Activated gamma-delta T cell treated with Interleukin-2 at 50 U/mL for 16 hours (primary cell): Measurements from ENCODE around the gene ADGRE2.
"Not testable (repeated sequence)": the region's sequence is repeated elsewhere in the genome, so short reads cannot be mapped to it uniquely, and the experiment has no call there.

Source experiments
- DNase-seq: peaks from one replicate; pipeline ENCODE4 v3.0.0-alpha.2; 2020

ADGRE2 gene

DNA sequence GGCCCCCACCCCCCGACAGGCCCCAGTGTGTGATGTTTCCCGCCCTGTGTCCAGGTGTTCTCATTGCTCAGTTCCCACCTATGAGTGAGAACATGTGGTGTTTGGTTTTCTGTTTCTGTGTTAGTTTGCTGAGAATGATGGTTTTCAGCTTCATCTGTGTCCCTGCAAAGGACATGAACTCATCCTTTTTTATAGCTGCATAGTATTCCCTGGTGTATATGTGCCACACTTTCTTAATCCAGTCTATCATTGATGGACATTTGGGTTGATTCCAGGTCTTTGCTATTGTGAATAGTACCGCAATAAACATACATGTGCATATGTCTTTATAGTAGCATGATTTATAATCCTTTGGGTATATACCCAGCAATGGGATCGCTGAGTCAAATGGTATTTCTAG is 715 bp downstream of the ADGRE2 start:
- not testable (repeated sequence) for DNase-seq

DNA sequence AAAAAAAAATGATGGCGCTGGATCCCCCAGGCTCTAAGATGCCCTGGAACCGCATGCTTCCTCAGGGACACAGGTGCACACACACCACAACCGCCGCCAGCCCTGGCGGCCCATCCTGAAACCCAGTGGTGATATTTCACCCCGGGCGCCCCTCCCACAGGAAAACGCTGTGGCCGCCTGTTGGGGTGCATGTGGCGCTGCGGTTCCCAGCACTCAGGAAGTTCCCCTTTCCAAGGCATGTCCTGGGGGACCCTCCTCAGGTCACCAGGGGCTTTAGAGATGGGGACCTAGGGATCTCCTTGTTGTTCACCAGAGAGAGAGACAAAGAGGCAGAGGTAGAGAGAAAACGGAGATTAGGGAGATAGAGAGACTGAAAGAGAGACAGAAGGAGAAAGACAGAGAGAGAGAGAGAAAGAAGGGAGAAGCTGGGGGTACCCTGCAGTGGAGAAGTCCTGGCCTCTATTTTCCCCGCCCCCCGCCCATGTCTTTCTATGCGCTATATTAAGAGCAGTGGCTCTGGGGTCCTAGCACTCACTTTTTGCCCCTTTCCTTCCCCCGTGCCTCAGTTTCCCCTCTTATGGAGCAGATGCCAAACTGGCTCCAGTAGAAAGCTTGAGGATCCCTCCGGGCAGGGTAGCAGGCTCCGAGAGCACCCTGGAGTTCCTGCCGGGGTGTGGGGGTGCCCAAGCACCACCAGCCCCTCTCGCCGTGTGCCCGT is 2.3 kb downstream of the ADGRE2 start:
- DNase-seq = no peak

DNA sequence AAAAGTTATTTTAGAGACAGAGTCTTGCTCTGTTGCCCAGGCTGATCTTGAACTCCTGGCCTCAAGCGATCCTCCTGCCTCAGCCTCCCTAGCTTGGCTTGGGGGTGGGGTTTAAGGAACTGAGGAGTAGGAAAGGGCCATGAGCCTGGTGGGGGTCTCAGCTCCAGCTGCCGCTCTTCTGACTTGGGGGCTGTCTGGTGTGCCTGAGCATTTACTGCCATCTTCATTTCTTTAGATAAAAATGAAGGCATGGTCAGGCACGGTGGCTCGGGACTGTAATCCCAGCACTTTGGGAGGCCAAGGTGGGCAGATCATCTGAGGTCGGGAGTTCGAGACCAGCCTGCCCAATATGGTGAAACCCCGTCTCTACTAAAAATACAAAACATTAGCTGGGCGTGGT is 3.0 kb downstream of the ADGRE2 start:
- not testable (repeated sequence) for DNase-seq

DNA sequence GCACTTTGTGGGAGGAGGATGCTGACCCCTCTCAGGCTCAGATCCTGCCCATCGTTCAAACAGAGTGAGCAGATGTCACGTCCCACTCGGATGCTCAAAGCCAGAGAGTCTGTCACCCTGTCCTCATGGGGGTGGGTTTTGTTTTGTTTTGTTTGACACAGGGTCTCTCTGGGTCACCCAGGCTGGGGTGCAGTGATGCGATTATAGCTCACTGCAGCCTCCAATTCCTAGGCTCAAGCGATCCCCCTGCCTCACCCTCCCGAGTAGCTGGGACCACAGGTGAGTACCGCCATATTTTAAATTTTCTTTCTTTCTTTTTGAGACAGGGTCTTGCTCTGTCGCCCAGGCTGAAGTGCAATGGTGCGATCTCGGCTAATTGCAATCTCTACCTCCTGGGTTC is 4.0 kb downstream of the ADGRE2 start:
- no peak for DNase-seq

DNA sequence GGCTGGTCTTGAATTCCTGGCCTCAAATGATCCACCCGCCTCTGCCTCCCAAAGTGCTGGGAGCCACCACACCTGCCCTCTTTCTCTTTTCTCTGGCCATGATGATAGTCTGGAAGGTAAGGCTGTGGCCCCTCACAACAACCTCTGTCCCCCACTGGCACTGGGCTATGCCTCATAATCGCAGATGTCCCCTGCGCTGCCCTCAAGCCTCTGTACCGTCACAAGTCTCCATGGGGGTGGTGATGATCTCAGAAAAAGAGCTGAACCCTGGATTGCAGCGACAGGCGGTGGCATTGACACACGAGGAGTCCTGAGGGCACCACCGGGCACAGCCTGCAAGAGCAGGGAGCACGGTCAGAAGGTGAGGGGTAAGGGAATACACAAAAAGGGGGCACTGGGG is 4.6 kb downstream of the ADGRE2 start:
- DNase-seq = not testable (repeated sequence)

DNA sequence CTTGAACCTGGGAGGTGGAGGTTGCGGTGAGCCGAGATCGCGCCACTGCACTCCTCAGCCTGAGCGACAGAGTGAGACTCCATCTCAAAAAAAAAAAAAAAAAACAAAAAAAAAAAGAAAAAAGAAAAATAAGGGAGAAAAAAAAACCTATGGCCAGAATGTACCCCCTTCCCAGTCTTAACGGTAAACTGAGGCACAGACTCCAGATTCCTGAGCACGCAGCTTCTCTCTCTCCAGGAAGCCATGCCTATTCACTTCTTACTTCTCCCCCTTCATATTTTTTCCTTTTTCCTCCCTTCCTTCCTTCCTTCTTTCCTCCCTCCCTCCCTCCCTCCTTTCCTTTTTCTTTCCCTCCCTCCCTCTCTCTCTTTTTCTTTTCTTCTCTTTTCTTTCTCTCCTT is 5.4 kb downstream of the ADGRE2 start:
- no peak for DNase-seq

DNA sequence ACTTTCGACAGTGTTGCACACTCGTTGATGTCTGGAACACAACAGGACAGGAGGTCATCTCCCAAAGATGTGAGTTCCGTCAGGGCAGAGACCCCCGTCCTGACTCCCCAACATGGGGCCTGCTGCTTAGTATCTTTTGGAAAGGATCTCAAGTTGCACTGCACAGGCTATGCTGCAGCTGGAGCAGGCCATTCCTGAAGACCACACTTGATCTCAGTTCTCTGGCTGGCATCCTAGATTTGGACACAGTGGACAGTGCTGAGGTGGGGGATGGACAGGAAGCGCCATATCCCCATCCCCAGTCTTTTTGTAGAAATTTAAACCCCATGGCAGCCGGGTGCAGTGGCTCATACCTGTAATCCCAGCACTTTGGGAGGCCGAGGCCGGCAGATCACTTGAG is 5.9 kb downstream of the ADGRE2 start:
- no peak for DNase-seq

DNA sequence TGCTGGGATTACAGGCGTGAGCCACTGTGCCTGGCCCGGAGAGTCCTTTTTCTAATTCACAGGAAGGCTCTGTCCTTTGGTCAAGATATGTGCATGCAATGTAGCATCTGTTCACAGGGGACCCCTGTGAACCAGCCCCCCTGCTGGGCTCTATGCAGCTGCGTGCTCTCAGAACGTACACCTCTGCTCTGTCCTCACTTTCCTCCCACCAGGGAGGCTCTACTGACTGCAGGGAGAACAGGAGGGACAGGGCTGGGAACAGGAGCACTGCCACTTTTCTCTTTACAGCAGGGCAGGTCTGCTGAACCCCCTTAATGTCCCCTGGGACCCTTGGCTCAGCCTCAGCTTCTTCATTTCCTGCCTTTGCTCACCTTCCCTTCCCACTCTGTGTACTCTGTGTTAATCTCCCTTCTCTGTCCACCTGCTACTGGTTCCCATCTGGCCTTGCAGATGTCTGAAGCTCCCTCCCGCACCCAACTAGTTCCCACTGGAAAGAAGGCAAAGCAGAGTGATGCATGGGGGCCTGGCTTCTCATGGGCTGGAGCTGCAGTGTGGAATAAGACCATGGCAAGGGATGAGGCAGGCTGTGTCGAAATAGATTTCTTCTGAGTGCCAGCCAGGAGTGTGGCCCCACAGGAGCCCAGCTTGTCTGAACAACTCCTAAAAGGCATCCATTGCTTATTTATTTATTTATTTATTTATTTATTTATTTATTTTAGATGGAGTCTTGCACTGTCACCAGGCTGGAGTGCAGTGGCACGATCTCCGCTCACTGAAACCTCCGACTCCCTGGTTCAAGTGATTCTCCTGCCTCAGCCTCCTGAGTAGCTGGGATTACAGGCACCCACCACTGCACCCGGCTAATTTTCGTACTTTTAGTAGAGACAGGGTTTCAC is 7.2 kb downstream of the ADGRE2 start:
- no peak for DNase-seq

DNA sequence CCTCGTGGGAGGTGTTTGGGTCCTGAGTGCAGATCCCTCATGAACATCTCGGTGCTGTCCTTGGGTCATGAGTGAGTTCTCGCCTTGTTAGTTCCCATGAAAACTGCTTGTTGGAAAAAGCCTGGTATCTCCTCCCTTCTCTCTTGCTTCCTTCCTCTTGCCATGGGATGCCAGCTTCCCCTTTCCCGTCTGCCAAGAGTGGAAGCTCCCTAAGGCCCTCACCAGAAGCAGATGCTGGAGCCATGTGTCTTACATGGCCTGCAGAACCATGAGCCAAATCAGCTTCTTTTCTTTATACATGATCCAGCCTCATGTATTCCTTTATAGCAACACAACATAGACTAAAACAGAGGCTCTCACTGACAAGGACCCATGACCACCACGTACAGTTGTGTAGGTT is 8.2 kb downstream of the ADGRE2 start:
- DNase-seq = no peak

DNA sequence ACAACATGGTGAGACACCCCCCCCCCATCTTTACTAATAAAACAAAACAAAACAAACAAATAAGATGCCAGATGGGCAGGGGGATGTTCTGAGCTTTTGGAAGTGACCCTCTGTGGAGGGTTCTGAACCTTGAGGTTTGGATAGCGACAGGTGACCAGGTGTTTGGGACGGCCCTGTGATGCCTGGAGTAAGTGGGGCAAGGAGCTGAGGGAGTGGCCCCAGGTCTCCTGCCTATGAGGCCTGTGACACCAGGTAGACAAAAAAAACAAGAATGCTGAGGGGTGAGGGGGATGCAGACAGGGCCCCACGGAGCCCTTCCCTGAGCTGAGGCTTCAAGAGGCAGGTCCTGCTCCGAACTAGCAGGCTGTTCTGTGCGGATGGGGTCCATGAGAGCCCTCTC is 9.2 kb downstream of the ADGRE2 start:
- DNase-seq = no peak

DNA sequence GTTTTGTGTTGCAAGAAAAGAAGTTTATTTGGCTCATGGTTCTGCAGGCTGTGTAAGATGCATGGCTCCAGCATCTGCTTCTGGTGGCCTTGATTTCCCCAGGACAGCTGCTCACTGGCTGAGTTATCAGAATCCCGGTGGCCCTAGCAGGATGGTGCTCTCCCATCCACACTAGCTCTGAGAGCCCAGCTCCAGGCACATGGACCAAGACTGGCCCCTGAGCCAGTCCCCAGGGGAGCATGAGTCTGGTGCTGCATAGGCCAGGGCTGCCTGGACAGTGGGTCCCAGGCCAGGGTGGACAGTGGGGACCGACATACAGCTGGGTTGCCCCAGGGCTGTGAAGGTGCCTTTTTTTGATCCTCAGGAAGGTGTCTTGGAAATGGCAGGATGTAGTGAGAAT is 10.4 kb downstream of the ADGRE2 start:
- no peak for DNase-seq

DNA sequence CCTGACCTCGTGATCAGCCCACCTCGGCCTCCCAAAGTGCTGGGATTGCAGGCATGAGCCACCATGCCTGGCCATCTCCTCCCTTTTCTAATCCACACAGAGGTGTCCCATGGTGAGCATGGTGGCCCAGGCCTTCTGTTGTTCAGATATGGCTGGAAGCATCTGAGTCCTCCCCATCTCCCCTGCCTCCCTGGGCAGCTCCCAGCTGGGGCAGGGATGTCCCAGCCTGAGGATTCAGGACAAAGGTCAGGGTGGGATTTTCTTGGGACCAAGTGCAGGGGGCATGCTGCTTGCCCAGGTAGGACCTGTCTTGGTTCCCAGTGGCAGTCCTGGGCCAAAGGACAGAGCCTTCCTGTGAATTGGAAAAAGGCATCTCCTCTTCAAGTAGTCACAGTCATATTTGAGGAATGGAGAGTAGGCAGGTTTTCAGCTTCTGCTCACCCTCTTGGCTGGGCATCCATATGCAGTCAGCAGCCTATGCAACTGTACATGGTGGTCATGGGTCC is 10.8 kb downstream of the ADGRE2 start:
- DNase-seq = no peak

DNA sequence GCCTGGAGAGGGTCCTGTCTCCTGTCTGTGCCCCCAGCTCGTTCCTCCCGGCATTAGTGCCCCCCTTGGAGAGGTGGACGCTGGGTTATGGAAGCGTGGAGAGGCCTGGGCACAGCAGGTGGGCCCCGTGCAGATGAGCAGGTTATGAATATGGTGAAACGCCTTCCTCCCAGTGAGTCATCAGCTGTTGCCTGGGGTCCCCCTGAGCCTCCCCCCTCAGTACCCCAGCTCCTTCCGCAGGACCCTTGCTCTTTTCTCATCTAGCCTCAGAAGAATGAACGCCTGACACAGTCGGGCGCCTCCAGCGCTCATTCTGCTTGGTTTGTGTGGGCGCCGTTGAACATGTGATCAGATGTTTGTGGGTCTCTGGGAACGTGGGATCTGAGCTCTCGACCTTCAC is 12.5 kb downstream of the ADGRE2 start:
- not testable (repeated sequence) for DNase-seq

DNA sequence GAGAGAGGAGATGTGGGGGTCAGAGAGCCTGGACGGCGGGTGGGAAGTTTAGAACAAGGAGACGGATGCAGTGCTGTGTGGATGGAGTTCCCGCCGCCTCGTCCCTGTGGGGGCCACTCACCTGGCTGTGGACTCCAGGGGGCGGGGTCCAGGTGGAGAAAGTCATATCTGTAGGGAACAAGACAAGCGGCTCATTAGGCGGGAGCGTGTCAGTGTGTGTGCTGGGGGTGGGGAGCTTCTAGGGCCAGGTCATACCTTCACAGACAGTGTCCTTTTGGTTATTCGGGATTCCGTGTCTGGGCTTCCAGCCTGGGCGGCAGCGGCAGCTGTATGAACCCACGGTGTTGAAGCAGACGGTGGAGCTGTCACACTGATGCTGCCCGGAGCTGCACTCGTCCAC is 13.0 kb downstream of the ADGRE2 start:
- DNase-seq = not testable (repeated sequence)

DNA sequence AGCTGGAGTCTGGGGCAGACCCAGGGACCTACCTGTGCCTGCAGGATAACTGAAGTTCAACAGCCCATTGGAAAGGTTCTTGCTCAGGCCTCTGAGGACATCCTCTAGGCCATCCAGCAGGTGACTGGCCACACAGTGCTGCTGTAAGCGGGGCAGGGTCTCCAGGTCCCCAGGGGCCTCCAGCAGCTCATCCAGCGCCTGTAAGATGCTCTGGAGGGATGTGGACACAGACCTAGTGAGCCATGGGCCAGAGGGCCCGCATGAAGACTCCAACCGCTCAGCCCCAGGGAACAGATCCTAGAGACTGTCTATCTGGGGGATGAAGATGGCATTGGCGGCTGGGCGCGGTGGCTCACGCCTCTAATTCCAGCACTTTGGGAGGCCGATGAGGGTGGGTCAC is 14.0 kb downstream of the ADGRE2 start:
- DNase-seq = no peak

DNA sequence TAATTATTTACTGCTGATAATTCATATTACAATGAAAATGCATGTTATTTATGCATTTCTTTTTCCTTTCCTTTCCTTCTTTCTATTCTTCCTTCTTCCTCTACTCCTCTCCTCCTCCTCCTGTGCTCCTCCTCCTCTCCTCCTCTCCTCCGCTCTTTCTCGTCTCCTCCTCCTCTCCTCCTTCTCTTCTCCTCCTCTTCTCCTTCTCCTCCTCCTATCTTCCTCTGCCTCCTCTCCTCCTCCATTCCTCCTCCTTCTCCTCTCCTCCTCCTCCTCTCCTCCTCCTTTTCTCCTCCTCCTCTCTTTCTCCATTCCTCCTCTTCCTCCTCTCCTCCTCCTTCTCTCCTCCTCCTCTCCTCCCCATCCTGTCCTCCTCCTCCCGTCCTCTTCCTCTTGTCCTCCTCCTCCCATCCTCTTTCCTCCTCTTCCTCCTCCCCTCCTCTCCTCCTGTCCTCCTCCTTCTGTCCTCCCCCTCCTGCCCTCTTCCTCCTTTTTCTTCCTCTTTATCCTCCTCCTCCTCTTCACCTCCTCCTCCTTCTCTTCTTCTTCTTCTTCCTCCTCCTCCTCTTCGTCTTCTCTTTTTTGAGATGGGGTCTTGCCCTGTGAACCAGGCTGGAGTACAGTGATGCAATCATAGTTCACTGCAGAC is 14.7 kb downstream of the ADGRE2 start:
- no peak for DNase-seq

DNA sequence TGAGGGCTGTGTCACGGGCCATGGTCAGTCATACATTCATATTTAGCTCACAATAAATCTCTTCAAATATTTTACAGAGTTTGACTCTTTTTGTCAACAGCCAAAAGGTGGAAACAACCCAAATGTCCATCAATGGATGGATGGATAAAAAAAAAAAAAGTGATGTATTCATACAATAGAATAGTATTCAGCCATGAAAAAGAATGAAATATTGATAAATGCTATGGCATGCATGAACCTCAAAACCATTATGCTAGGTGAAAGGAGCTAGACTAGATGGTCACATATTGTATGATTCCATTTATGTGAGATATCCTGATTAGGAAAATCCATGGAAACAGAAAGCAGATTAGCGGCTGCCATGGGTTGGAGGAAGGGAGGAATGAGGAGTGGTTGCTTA is 16.2 kb downstream of the ADGRE2 start:
- no peak for DNase-seq

DNA sequence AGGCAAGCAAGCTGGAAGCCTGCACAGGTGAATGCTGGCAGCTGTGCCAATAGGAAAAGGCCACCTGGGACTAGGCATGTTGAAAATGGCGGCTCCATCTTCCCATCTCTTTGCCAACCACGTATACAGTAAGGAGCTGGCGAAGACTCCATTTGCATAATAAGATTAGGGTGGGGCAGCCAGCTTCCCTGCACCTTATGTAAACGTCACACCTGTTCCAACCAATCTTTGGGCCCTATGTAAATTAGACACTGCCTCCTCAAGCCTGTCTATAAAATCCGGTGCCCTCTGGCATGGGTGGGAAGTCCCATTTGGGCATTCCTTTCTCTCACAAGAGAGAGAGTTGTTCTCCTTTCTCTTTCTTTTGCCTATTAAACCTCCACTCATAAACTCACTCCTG is 16.8 kb downstream of the ADGRE2 start:
- DNase-seq = no peak

DNA sequence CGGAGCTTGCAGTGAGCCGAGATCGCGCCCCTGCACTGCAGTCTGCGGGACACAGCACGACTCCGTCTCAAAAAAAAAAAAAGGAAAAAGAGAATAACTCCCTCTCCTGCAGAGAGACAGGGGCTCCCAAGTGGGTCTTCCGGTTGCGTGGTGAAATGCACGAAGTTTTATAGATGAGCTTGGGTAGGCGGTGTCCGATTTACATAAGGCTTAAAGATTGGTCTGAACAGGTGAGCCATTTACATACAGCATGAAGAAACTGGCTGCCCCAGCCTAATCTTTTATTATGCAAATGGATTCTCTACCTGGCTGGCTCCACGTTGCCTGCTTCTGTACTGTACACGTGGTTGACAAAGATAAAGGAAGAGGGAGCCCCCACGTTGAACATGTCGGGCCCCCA is 19.5 kb downstream of the ADGRE2 start:
- no peak for DNase-seq

DNA sequence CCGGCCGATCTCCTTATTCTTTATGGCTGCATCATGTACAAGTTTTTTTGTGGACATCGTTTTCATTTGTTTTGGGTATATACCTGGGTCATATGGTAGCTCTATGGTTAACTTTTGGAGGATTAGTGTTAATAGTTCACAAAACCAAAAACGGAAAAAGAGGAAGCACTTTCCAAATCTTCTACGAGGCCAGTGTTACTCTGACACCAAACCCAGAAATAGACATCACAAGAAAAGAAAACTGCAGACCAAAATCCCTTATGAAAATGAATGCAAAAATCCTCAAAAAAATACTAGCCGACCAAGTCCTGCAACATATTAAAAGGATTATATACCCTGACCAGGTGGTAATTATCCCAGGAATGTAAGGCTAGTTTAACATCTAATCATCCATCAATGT is 29.8 kb downstream of the ADGRE2 start:
- no peak for DNase-seq

DNA sequence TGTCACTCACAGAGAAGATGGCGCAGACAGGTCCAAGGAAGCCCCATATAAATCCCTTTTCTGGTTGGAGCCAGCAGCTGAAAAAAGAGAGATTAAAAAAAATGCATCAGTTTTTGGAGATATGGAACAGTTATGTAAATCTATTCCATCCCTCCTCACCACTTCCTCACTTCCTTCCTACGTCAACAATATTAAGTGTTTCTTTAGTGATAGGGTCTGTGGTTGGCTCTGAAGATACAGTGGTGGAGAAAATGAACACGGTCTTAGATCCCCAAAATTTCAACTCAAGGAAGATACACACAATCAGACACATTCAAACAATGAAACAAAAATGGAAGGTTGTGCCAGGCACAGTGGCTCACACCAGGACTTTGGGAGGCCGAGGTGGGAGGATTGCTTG is 31.5 kb downstream of the ADGRE2 start:
- DNase-seq = no peak

DNA sequence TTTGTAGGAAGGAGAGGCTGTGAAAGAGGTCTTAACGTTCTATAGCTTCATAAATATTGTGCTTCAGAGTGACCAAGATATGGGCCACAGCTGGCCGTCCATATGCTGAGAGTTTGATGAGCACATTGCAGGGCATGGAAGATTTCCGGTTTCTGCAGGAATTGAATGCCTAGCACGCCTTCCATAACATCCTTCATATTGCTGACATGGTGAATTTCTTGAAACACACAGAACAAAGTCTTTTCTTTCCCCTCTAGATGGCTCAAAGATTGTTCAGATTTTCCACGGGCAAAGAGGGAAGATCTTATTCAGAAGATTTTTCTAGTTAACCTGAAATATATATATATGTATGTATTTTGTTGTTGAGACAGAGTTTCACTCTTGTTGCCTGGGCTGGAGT is 42.4 kb downstream of the ADGRE2 start:
- DNase-seq = no peak

DNA sequence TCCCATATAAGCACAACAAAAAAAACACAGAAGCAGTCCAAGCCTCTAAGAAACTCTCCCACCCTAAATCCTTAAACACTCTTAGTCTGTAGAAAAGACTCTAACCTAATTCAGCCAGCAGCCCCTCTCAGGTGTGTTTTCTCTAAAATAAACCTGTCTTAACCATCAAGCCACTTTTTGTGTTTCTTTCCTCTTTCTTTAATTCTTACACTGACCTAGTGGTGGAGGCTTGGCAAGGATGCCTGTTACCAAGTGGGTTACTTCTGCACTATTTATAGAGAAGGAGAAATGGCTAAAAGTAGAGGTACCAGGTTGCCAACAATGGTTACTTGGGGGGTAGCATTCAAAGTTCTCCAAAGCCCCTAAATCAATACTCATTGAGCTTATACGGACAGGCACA is 44.8 kb downstream of the ADGRE2 start:
- no peak for DNase-seq

DNA sequence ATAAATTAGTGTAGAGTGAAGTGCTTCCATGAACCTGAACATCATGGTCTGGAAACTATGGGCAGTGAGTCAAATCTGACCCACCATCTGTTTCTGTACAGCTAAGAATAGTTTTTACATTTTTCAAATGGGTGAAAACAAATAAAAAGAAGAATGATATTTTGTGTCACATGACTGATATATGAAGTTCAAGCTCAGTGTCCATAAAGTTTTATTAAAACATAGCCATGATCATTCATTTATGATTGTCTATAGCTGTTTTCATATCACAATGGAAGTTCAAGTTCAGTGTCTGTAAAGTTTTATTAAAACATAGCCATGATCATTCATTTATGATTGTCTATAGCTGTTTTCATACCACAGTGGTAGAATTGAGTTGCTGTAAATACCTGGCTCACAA is 45.9 kb downstream of the ADGRE2 start:
- DNase-seq = no peak
